K562 (cell line): Measurements from ENCODE around the gene ADK. TPM values are rescaled to one million over a fixed set of nuclear protein-coding genes. Genes with fewer than 3 reads are reported as not detected.
A peak's percentile ranks its signal among the peaks of the same experiment; 100 is the strongest.

Experiments
- BMI1 ChIP-seq: fragments of 150-350 bp; IDR thresholded peaks from 2 replicates; pipeline ENCODE4 v1.6.1; 2014; ENCODE audit warnings: low read length
- BRD4 ChIP-seq: fragments of 200-600 bp; sonication (generic); IDR thresholded peaks from 2 replicates; pipeline ENCODE4 v1.6.1; 2017; ENCODE audit warnings: inconsistent platforms
- E2F5 ChIP-seq: sonication (generic); formaldehyde crosslinking; IDR thresholded peaks from 2 replicates; pipeline ENCODE4 v1.8.0; 2022; ENCODE audit warnings: mild to moderate bottlenecking, missing genetic modification reagents
- FIP1L1 ChIP-seq: fragments of 200-400 bp; formaldehyde crosslinking; IDR thresholded peaks from 2 replicates; pipeline ENCODE4 v1.6.1; 2018; ENCODE audit warnings: mild to moderate bottlenecking, low read depth, low read length; ENCODE audit not compliant: poor library complexity, severe bottlenecking
- FOXJ2 ChIP-seq: fragments of 200-800 bp; sonication (Bioruptor generic); IDR thresholded peaks from 2 replicates; pipeline ENCODE4 v1.6.1; 2016; ENCODE audit warnings: missing genetic modification characterization, missing compliant biosample characterization
- FOXP4 ChIP-seq: sonication (generic); formaldehyde crosslinking; IDR thresholded peaks from 2 replicates; pipeline ENCODE4 v1.8.0; 2022; ENCODE audit warnings: mild to moderate bottlenecking, missing genetic modification reagents, borderline replicate concordance
- GTF3C2 ChIP-seq: IDR thresholded peaks from 3 replicates; pipeline ENCODE4 v1.6.1; 2011; ENCODE audit warnings: borderline replicate concordance, mild to moderate bottlenecking, moderate library complexity; ENCODE audit not compliant: insufficient read length; ENCODE audit errors: extremely low read depth
- HMG20B ChIP-seq: fragments of 250-450 bp; sonication (Bioruptor Pico); IDR thresholded peaks from 2 replicates; pipeline ENCODE4 v1.5.0; 2021; ENCODE audit warnings: mild to moderate bottlenecking
- POLR2B ChIP-seq: fragments of 450-650 bp; IDR thresholded peaks from 2 replicates; pipeline ENCODE4 v1.6.1; 2018; ENCODE audit warnings: low read depth; ENCODE audit not compliant: partially characterized antibody
- PREB ChIP-seq: sonication (generic); formaldehyde crosslinking; IDR thresholded peaks from 2 replicates; pipeline ENCODE4 v1.8.1; 2023; ENCODE audit warnings: mild to moderate bottlenecking, missing genetic modification reagents
- RBM39 ChIP-seq: fragments of 200-400 bp; formaldehyde crosslinking; optimal IDR thresholded peaks from 2 replicates; pipeline ENCODE3; 2018; ENCODE audit warnings: low read depth, low read length
- SOX6 ChIP-seq: fragments of 450-650 bp; IDR thresholded peaks from 2 replicates; pipeline ENCODE4 v1.6.1; 2014; ENCODE audit warnings: mild to moderate bottlenecking
- ZNF57 ChIP-seq: fragments of 450-650 bp; formaldehyde crosslinking; IDR thresholded peaks from 2 replicates; pipeline ENCODE4 v1.4.0; 2020; ENCODE audit warnings: mild to moderate bottlenecking, moderate library complexity
- ZNF586 ChIP-seq: fragments of 450-650 bp; formaldehyde crosslinking; conservative IDR thresholded peaks from 2 replicates; pipeline ENCODE4 v1.4.0; 2020; ENCODE audit warnings: mild to moderate bottlenecking, moderate library complexity
- ZNF639 ChIP-seq, 2 experiments: fragments of 200-800 bp in 1 of 2; sonication (Bioruptor generic) in 1 of 2; sonication (generic) in 1 of 2; formaldehyde crosslinking in 1 of 2; IDR thresholded peaks in 1 of 2; conservative IDR thresholded peaks in 1 of 2; 2 replicates each; pipeline versions ENCODE4 v1.5.0 to v1.6.1; 2016 to 2020; ENCODE audit warnings: missing compliant biosample characterization in 1 of 2, missing genetic modification characterization in 1 of 2, missing genetic modification reagents in 1 of 2
- ZNF766 ChIP-seq: fragments of 200-800 bp; sonication (Bioruptor generic); conservative IDR thresholded peaks from 2 replicates; pipeline ENCODE4 v1.6.1; 2016; ENCODE audit warnings: missing genetic modification characterization, missing compliant biosample characterization
- polyA plus RNA-seq, 8 experiments: library from polyadenylated mRNA; depleted of rRNA in 4 of 8; stranded (reverse) in 5 of 8; unstranded in 3 of 8; fragments of >200 nt; fragmentation: Nextera tagmentation in 2 of 8; fragmentation: Illumina TruSeq in 1 of 8; extraction: Ambion mirVana in 2 of 8; extraction: Trizol in 1 of 8; gene quantifications; 2 replicates each; pipeline versions ENCODE4 v1.2.1 to v1.2.3, GENCODE V29; 2011 to 2014; ENCODE audit warnings: inconsistent platforms in 1 of 8, missing spikeins in 1 of 8
- total RNA-seq, 7 experiments: library from RNA; depleted of rRNA in 6 of 7; stranded (reverse); fragments of >200 nt in 6 of 7; fragmentation: Illumina TruSeq in 2 of 7; extraction: Trizol in 2 of 7; gene quantifications; 2 replicates each; pipeline versions ENCODE4 v1.2.1 to v1.2.3, GENCODE V29; 2011 to 2021; ENCODE audit warnings: low replicate concordance in 1 of 7

ADK gene
- total and polyA plus RNA-seq, 9 of the 15 experiments (the other 6 are each of a cell fraction or from before 2014, with no cell fraction given) = 54.2 to 97.8 (median 73.6) TPM

- TF ChIP-seq E2F5 (CRISPR knock-in tag) (peak; percentile 82), HMG20B (CRISPR knock-in tag) (no peak), BMI1 (0 out of 2 replicates have a peak, but pooled peaks have one; percentile 21), PREB (CRISPR knock-in tag) (no peak), FOXJ2 (tag) (no peak), ZNF639 (CRISPR knock-in tag; conservative IDR thresholded peaks at IDR 0.05 in 1 of 2, IDR thresholded peaks at IDR 0.05 in 1 of 2) (peak in 1 of 2 experiments; percentile 90; a peak in 2 of 4 replicates), ZNF766 (CRISPR knock-in tag) (peak; percentile 82), ZNF586 (CRISPR knock-in tag) (peak; percentile 19; the same call in 1 of the 2 replicates), FIP1L1 (peak; percentile 97), FOXP4 (peak; percentile 82), BRD4 (no peak), ZNF57 (CRISPR knock-in tag) (no peak), POLR2B (peak; percentile 86), GTF3C2 (no peak), RBM39 (no peak), SOX6 (peak; percentile 77; the same call in 1 of the 2 replicates)
Observed at GRCh38 chr10:74176380-74177139, 25.5 kb downstream of the ADK start (continued).
